HG02588 (cell line): Measurements from ENCODE around the gene FNDC10.

Experiments used
- ATAC-seq: cut with Tn5 transposase; IDR thresholded peaks from one replicate; pipeline ENCODE4 v1.9.1; 2021; ENCODE audit warnings: mild to moderate bottlenecking, moderate library complexity; ENCODE audit not compliant: unreplicated experiment

FNDC10 gene

GRCh38 chr1:1550087-1550486 lies 49.8 kb downstream of the FNDC10 start:
- ATAC-seq: no peak

GRCh38 chr1:1548591-1548990 lies 51.3 kb downstream of the FNDC10 start:
- ATAC-seq: no peak
